ENCODE measurements around the gene COX6B1.

DNA sequence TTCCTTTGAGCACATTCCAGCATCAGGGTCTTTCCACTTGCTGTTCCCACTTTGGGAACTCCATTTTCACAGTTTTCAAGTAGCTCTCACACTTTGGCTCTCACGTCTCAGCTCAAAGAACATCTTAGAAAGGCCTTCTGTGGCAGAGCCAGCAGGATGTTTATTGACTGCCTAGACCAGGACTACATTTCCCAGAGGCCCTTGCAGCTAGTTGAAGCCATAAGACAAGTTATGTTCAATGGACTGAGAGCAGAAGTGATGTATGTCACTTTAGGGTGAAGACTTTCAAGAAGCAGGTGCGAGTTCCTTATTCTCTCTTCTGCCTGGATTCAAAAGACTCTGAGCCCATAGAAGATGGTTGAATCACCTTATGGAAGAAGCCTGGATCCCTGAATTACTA, 39.9 kb upstream of the COX6B1 start:
- TF ChIP-seq, protein P1, sequence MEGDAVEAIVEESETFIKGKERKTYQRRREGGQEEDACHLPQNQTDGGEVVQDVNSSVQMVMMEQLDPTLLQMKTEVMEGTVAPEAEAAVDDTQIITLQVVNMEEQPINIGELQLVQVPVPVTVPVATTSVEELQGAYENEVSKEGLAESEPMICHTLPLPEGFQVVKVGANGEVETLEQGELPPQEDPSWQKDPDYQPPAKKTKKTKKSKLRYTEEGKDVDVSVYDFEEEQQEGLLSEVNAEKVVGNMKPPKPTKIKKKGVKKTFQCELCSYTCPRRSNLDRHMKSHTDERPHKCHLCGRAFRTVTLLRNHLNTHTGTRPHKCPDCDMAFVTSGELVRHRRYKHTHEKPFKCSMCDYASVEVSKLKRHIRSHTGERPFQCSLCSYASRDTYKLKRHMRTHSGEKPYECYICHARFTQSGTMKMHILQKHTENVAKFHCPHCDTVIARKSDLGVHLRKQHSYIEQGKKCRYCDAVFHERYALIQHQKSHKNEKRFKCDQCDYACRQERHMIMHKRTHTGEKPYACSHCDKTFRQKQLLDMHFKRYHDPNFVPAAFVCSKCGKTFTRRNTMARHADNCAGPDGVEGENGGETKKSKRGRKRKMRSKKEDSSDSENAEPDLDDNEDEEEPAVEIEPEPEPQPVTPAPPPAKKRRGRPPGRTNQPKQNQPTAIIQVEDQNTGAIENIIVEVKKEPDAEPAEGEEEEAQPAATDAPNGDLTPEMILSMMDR (IDR thresholded peaks at IDR 0.05; ENCODE audit: poor library complexity, severe bottlenecking), result no peak
- TF ChIP-seq TAF1 (IDR thresholded peaks at IDR 0.05; ENCODE audit: low read depth) (no peak), EZH2 (IDR thresholded peaks at IDR 0.05; ENCODE audit: borderline replicate concordance, insufficient read depth, low read length, poor library complexity, severe bottlenecking) (no peak)
